ENCODE measurements around the gene TCAP. TPM values are rescaled to one million over a fixed set of nuclear protein-coding genes. Genes with fewer than 3 reads are reported as not detected.

Gene TCAP
- total RNA-seq, 2 experiments from 2014 or later, result 0.82 to 0.95 TPM

GRCh38 chr17:39651923-39652586 is 13.1 kb upstream of the TCAP start:
- H3K27me3 Mint-ChIP-seq, result no peaks in the 10 kb centered on the region
- ChIA-PET CTCF (interaction anchor here (1.0 to 5.6 kb wide), 4 partner anchors 10 to 32 kb away, joined by 3 to 85 read pairs (median 28); partner anchors contain the start of genes PNMT and TCAP), POLR2A (no interaction called here)
- DNase-seq (no peak), ATAC-seq (no peak)
- no peaks in the 10 kb centered on the region for H3K9me3 Mint-ChIP-seq (ENCODE audit: low read depth)
- intact Hi-C loops (cut with DNase I, micrococcal nuclease), result no loop called here
- peaks cover 26% of the 10 kb centered on the region for H3K4me1 Mint-ChIP-seq
- peak overlapping the region; percentile 11 for H3K27ac Mint-ChIP-seq
- H3K36me3 Mint-ChIP-seq (ENCODE audit: low read depth), result no peaks in the 10 kb centered on the region
- H3K4me3 Mint-ChIP-seq, result no peak overlapping the region

GRCh38 chr17:39652587-39653315 is 12.4 kb upstream of the TCAP start:
- Mint-ChIP-seq H3K9me3 (ENCODE audit: low read depth) (no peaks in the 10 kb centered on the region), H3K4me1 (peaks cover 27% of the 10 kb centered on the region), H3K27ac (peak overlapping the region; percentile 11), H3K27me3 (no peaks in the 10 kb centered on the region), H3K36me3 (ENCODE audit: low read depth) (peaks cover under 1% of the 10 kb centered on the region), H3K4me3 (no peak overlapping the region)
- ChIA-PET POLR2A (interaction anchor here (0.6 kb wide), 1 partner anchor 196 kb away, joined by 3 read pairs; no protein-coding TSS in a partner anchor), CTCF (interaction anchor here (0.6 to 5.6 kb wide), 8 partner anchors 8 to 72 kb away, joined by 3 to 85 read pairs (median 12); partner anchors contain the start of genes PNMT, STARD3 and TCAP)
- intact Hi-C loops (cut with DNase I, micrococcal nuclease), result no loop called here
- no peak for ATAC-seq
- DNase-seq, result no peak

GRCh38 chr17:39653316-39653661 is 11.9 kb upstream of the TCAP start:
- Mint-ChIP-seq H3K4me3 (no peak overlapping the region), H3K36me3 (ENCODE audit: low read depth) (peaks cover 3% of the 10 kb centered on the region), H3K9me3 (ENCODE audit: low read depth) (no peaks in the 10 kb centered on the region), H3K4me1 (peaks cover 31% of the 10 kb centered on the region), H3K27me3 (no peaks in the 10 kb centered on the region), H3K27ac (no peak overlapping the region)
- CTCF ChIA-PET, result interaction anchor here (0.5 to 5.6 kb wide), 22 partner anchors 8 to 222 kb away, joined by 3 to 85 read pairs (median 5); partner anchors contain the start of genes PNMT, STARD3 and TCAP
- intact Hi-C loops (cut with DNase I, micrococcal nuclease), result no loop called here
- no peak for DNase-seq
- POLR2A ChIA-PET, result interaction anchor here (0.6 kb wide), 1 partner anchor 195 kb away, joined by 3 read pairs; no protein-coding TSS in a partner anchor
- no peak for ATAC-seq

GRCh38 chr17:39653662-39654331 is 11.4 kb upstream of the TCAP start:
- H3K36me3 Mint-ChIP-seq (ENCODE audit: low read depth), result peaks cover 3% of the 10 kb centered on the region
- peak; percentile 92 for DNase-seq
- H3K27me3 Mint-ChIP-seq, result no peaks in the 10 kb centered on the region
- peak; percentile 94 for ATAC-seq
- intact Hi-C loops (cut with DNase I, micrococcal nuclease), result loop anchor here in 1 of 2 experiments (1.0 kb wide), 1 partner anchor 31 kb away; no protein-coding TSS in a partner anchor
- H3K4me3 Mint-ChIP-seq, result no peak overlapping the region
- H3K9me3 Mint-ChIP-seq (ENCODE audit: low read depth), result no peaks in the 10 kb centered on the region
- H3K27ac Mint-ChIP-seq, result no peak overlapping the region
- H3K4me1 Mint-ChIP-seq, result peaks cover 36% of the 10 kb centered on the region
- POLR2A ChIA-PET, result interaction anchor here (0.6 kb wide), 1 partner anchor 30 kb away, joined by 3 read pairs; no protein-coding TSS in a partner anchor
- CTCF ChIA-PET, result interaction anchor here (0.5 to 5.6 kb wide), 30 partner anchors 8 to 324 kb away, joined by 3 to 85 read pairs (median 4); partner anchors contain the start of genes GSDMA, PGAP3, PNMT and STARD3

- peaks cover 46% of the 10 kb centered on the region for H3K4me1 Mint-ChIP-seq
- POLR2A ChIA-PET, result interaction anchor here (0.6 kb wide), 1 partner anchor 132 kb away, joined by 3 read pairs; no protein-coding TSS in a partner anchor
These were observed 10.0 kb upstream of the TCAP start for GRCh38 chr17:39655105-39655504.

GRCh38 chr17:39658346-39658745 is 6.8 kb upstream of the TCAP start:
- POLR2A ChIA-PET, result no interaction called here
- CTCF ChIA-PET, result interaction anchor here (1.9 kb wide), 1 partner anchor 37 kb away, joined by 7 read pairs; no protein-coding TSS in a partner anchor
- Mint-ChIP-seq H3K27me3 (no peaks in the 10 kb centered on the region), H3K4me3 (no peak overlapping the region), H3K9me3 (ENCODE audit: low read depth) (no peaks in the 10 kb centered on the region), H3K27ac (no peak overlapping the region), H3K36me3 (ENCODE audit: low read depth) (peaks cover 13% of the 10 kb centered on the region), H3K4me1 (peaks cover 37% of the 10 kb centered on the region)
- intact Hi-C loops (cut with DNase I, micrococcal nuclease), result no loop called here
- DNase-seq (no peak), ATAC-seq (no peak)

More at GRCh38 chr17:39655105-39655504, 10.0 kb upstream of the TCAP start:
- no peak overlapping the region for H3K4me3 Mint-ChIP-seq
- no peak overlapping the region for H3K27ac Mint-ChIP-seq
- no peak for DNase-seq
- peaks cover 3% of the 10 kb centered on the region for H3K36me3 Mint-ChIP-seq (ENCODE audit: low read depth)
- no peak for ATAC-seq
- no peaks in the 10 kb centered on the region for H3K9me3 Mint-ChIP-seq (ENCODE audit: low read depth)
- intact Hi-C loops (cut with DNase I, micrococcal nuclease), result no loop called here
- H3K27me3 Mint-ChIP-seq, result no peaks in the 10 kb centered on the region
- CTCF ChIA-PET, result interaction anchor here (0.6 to 5.6 kb wide), 21 partner anchors 11 to 1695 kb away, joined by 3 to 85 read pairs (median 3); partner anchors contain the start of genes PNMT, PSMD3 and TCAP

GRCh38 chr17:39658760-39659159 is 6.4 kb upstream of the TCAP start:
- Mint-ChIP-seq H3K27me3 (no peaks in the 10 kb centered on the region), H3K4me1 (peaks cover 34% of the 10 kb centered on the region), H3K36me3 (ENCODE audit: low read depth) (peaks cover 13% of the 10 kb centered on the region), H3K9me3 (ENCODE audit: low read depth) (no peaks in the 10 kb centered on the region), H3K4me3 (no peak overlapping the region), H3K27ac (no peak overlapping the region)
- ChIA-PET CTCF (interaction anchor here (1.9 kb wide), 1 partner anchor 37 kb away, joined by 7 read pairs; no protein-coding TSS in a partner anchor), POLR2A (no interaction called here)
- intact Hi-C loops (cut with DNase I, micrococcal nuclease), result no loop called here
- DNase-seq (no peak), ATAC-seq (no peak)

GRCh38 chr17:39659279-39660010 is 5.7 kb upstream of the TCAP start:
- ChIA-PET CTCF (interaction anchor here (0.6 to 1.0 kb wide), 3 partner anchors 9 to 25 kb away, joined by 3 to 4 read pairs (median 3); no protein-coding TSS in a partner anchor), POLR2A (no interaction called here)
- Mint-ChIP-seq H3K4me3 (no peak overlapping the region), H3K9me3 (ENCODE audit: low read depth) (no peaks in the 10 kb centered on the region), H3K27me3 (no peaks in the 10 kb centered on the region), H3K4me1 (peaks cover 29% of the 10 kb centered on the region), H3K36me3 (ENCODE audit: low read depth) (peaks cover 13% of the 10 kb centered on the region), H3K27ac (no peak overlapping the region)
- DNase-seq (no peak), ATAC-seq (no peak)
- intact Hi-C loops (cut with DNase I, micrococcal nuclease), result no loop called here

GRCh38 chr17:39660011-39660360 is 5.2 kb upstream of the TCAP start:
- DNase-seq, result no peak
- H3K4me1 Mint-ChIP-seq, result peaks cover 24% of the 10 kb centered on the region
- intact Hi-C loops (cut with DNase I, micrococcal nuclease), result no loop called here
- no peak overlapping the region for H3K4me3 Mint-ChIP-seq
- no peaks in the 10 kb centered on the region for H3K27me3 Mint-ChIP-seq
- no peaks in the 10 kb centered on the region for H3K9me3 Mint-ChIP-seq (ENCODE audit: low read depth)
- ChIA-PET CTCF (interaction anchor here (0.6 to 1.0 kb wide), 3 partner anchors 9 to 25 kb away, joined by 3 to 4 read pairs (median 3); no protein-coding TSS in a partner anchor), POLR2A (no interaction called here)
- ATAC-seq, result no peak
- no peak overlapping the region for H3K27ac Mint-ChIP-seq
- H3K36me3 Mint-ChIP-seq (ENCODE audit: low read depth), result peaks cover 13% of the 10 kb centered on the region

- intact Hi-C loops (cut with DNase I, micrococcal nuclease), result no loop called here
- peaks cover 23% of the 10 kb centered on the region for H3K4me1 Mint-ChIP-seq
- H3K4me3 Mint-ChIP-seq, result no peak overlapping the region
- H3K9me3 Mint-ChIP-seq (ENCODE audit: low read depth), result no peaks in the 10 kb centered on the region
- ATAC-seq (no peak), DNase-seq (no peak)
- ChIA-PET CTCF (interaction anchor here (0.8 to 1.0 kb wide), 3 partner anchors 8 to 367 kb away, joined by 3 to 4 read pairs (median 4); no protein-coding TSS in a partner anchor), POLR2A (no interaction called here)
- no peak overlapping the region for H3K27ac Mint-ChIP-seq
- no peaks in the 10 kb centered on the region for H3K27me3 Mint-ChIP-seq
- peaks cover 13% of the 10 kb centered on the region for H3K36me3 Mint-ChIP-seq (ENCODE audit: low read depth)
These were observed 4.5 kb upstream of the TCAP start for GRCh38 chr17:39660397-39661385.

All from activated CD4-positive, alpha-beta T cell treated with anti-CD3 and anti-CD28 coated beads for 36 hours (primary cell).